Peyer's patch (tissue), 4 donors: ENCODE data around the gene AARS2. TPM values are rescaled to one million over a fixed set of nuclear protein-coding genes. Genes with fewer than 3 reads are reported as not detected.
A peak's percentile ranks its signal among the peaks of the same experiment; 100 is the strongest.
"Not testable (repeated sequence)": the region's sequence is repeated elsewhere in the genome, so short reads cannot be mapped to it uniquely, and the experiment has no call there.

Experiments
- DNase-seq, 3 donors: peaks; one replicate each; pipeline ENCODE4 v3.0.0-alpha.2; 2017 to 2019
- H3K27ac ChIP-seq, 4 donors: fragments of 200-600 bp; sonication (generic); one replicate each; pipeline ENCODE4 v1.5.1; 2016 to 2019
- H3K27me3 ChIP-seq, 2 donors: fragments of 200-600 bp; sonication (generic); one replicate each; pipeline ENCODE4 v1.5.1; 2019
- H3K36me3 ChIP-seq, 3 donors: fragments of 200-600 bp; sonication (generic); one replicate each; pipeline ENCODE4 v1.5.1; 2016 to 2019
- H3K4me1 ChIP-seq, 4 donors: fragments of 200-600 bp; sonication (generic); one replicate each; pipeline ENCODE4 v1.5.1; 2016 to 2019
- H3K4me3 ChIP-seq, 4 donors: fragments of 200-600 bp; sonication (generic); 1 replicate in 3 of 4; 2 replicates in 1 of 4; pipeline ENCODE4 v1.5.1; 2016 to 2019; ENCODE audit warnings: mild to moderate bottlenecking in 1 of 4
- H3K9me3 ChIP-seq, 4 donors: fragments of 200-600 bp; sonication (generic); one replicate each; pipeline ENCODE4 v1.5.1; 2016 to 2019; ENCODE audit warnings: mild to moderate bottlenecking in 1 of 4
- CTCF ChIP-seq, 6 experiments: fragments of 450-650 bp in 4 of 6; fragments of 200-600 bp in 2 of 6; sonication (generic) in 1 of 6; IDR thresholded peaks; one replicate each; pipeline ENCODE4 v1.5.1; 2017 to 2019; ENCODE audit warnings: antibody characterized with exemption in 6 of 6, mild to moderate bottlenecking in 3 of 6, moderate library complexity in 1 of 6
- POLR2A ChIP-seq, 2 donors: fragments of 450-650 bp; IDR thresholded peaks; one replicate each; pipeline ENCODE4 v1.5.1; 2017; ENCODE audit warnings: antibody characterized with exemption in 2 of 2, mild to moderate bottlenecking in 2 of 2, moderate library complexity in 2 of 2
- total RNA-seq, 4 donors: library from RNA; depleted of rRNA; stranded (reverse); fragments of >200 nt; gene quantifications; one replicate each; pipeline ENCODE4 v1.1.0, GENCODE V29; 2016

Gene AARS2
- total RNA-seq, 4 donors from 2014 or later = 31.5 to 54.7 (median 37.6) TPM

- H3K27ac ChIP-seq = no peak overlapping the region
- no peaks in the 10 kb centered on the region for H3K36me3 ChIP-seq
- no peaks in the 10 kb centered on the region for H3K9me3 ChIP-seq
- no peak for TF ChIP-seq POLR2A (IDR thresholded peaks at IDR 0.05)
- TF ChIP-seq CTCF (IDR thresholded peaks at IDR 0.05) = no peak
- no peaks in the 10 kb centered on the region for H3K27me3 ChIP-seq
- no peak for DNase-seq
- no peak overlapping the region for H3K4me3 ChIP-seq
- no peaks in the 10 kb centered on the region for H3K4me1 ChIP-seq
Observed at GRCh38 chr6:44353336-44353735, 40.2 kb upstream of the AARS2 start.

GRCh38 chr6:44352259-44352658, 39.1 kb upstream of the AARS2 start:
- H3K4me3 ChIP-seq = no peak overlapping the region
- no peaks in the 10 kb centered on the region for H3K9me3 ChIP-seq
- no peak for DNase-seq
- no peaks in the 10 kb centered on the region for H3K27me3 ChIP-seq
- TF ChIP-seq CTCF (IDR thresholded peaks at IDR 0.05) = no peak
- TF ChIP-seq POLR2A (IDR thresholded peaks at IDR 0.05) = no peak
- H3K27ac ChIP-seq = no peak overlapping the region
- no peaks in the 10 kb centered on the region for H3K4me1 ChIP-seq
- H3K36me3 ChIP-seq = no peaks in the 10 kb centered on the region

- not testable (repeated sequence) for DNase-seq, H3K36me3 ChIP-seq, H3K9me3 ChIP-seq, H3K4me1 ChIP-seq, H3K27me3 ChIP-seq, H3K4me3 ChIP-seq, H3K27ac ChIP-seq
Observed at GRCh38 chr6:44350650-44350994, 37.5 kb upstream of the AARS2 start.

GRCh38 chr6:44349904-44350649, 36.9 kb upstream of the AARS2 start:
- Histone ChIP-seq H3K27me3 (no peaks in the 10 kb centered on the region), H3K9me3 (no peaks in the 10 kb centered on the region), H3K4me3 (no peak overlapping the region), H3K36me3 (no peaks in the 10 kb centered on the region), H3K27ac (no peak overlapping the region), H3K4me1 (no peaks in the 10 kb centered on the region)
- TF ChIP-seq CTCF (IDR thresholded peaks at IDR 0.05) (no peak), POLR2A (IDR thresholded peaks at IDR 0.05) (no peak)
- DNase-seq = no peak

- H3K4me1 ChIP-seq, H3K4me3 ChIP-seq, H3K27me3 ChIP-seq, H3K36me3 ChIP-seq, DNase-seq, H3K9me3 ChIP-seq, H3K27ac ChIP-seq: not testable (repeated sequence)
Observed at GRCh38 chr6:44346818-44347217, 33.7 kb upstream of the AARS2 start.

- peak within 1 kb of the TSS in 2 of 4 donors; percentile 24 to 32 for H3K4me3 ChIP-seq
Observed at GRCh38 chr6:44342489-44342888, 29.3 kb upstream of the AARS2 start, which contains the start of gene SPATS1. Gene SPATS1 (plus strand): TSS chr6:44342650. CDS start chr6:44343096, 446 bp downstream.

More at GRCh38 chr6:44342489-44342888, 29.3 kb upstream of the AARS2 start, which contains the start of gene SPATS1:
- no peaks in the 10 kb centered on the region for H3K27me3 ChIP-seq
- H3K27ac ChIP-seq = no peak within 1 kb of the TSS
- no peak for DNase-seq
- peaks cover 0 to 3% (median 0%) of the 10 kb centered on the region in 4 donors for H3K4me1 ChIP-seq
- no peaks in the 10 kb centered on the region for H3K36me3 ChIP-seq
- TF ChIP-seq CTCF (IDR thresholded peaks at IDR 0.05) (no peak), POLR2A (IDR thresholded peaks at IDR 0.05) (no peak)
- H3K9me3 ChIP-seq = no peaks in the 10 kb centered on the region
